ENCODE results near the gene NKX2-4. TPM values are rescaled to one million over a fixed set of nuclear protein-coding genes. Genes with fewer than 3 reads are reported as not detected.
A peak's percentile ranks its signal among the peaks of the same experiment; 100 is the strongest.

The NKX2-4 gene
- total RNA-seq, 2 experiments from 2014 or later = not detected

- peaks cover 22 to 83% of the 10 kb centered on the region in 2 experiments for H3K27me3 ChIP-seq (ENCODE audit: control insufficient read depth in 1 of 2, insufficient read depth in 2 of 2, low read length in 2 of 2)
- H3K36me3 Mint-ChIP-seq (ENCODE audit: low read depth) = peaks cover 5% of the 10 kb centered on the region
- H3K4me3 Mint-ChIP-seq = no peak overlapping the region
- CTCF ChIA-PET = no interaction called here
- ATAC-seq (ENCODE audit: poor library complexity) = no peak
- DNase-seq = no peak
- intact Hi-C loops (cut with DNase I, micrococcal nuclease) = loop anchor here (5.0 to 10.0 kb wide), 4 partner anchors 108 to 294 kb away; partner anchors contain the start of gene LINC00237 (in 2 of the 2)
- H3K27ac Mint-ChIP-seq = no peak overlapping the region
- H3K36me3 ChIP-seq (ENCODE audit: insufficient read depth, low read length) = no peaks in the 10 kb centered on the region
- peaks cover 6 to 17% of the 10 kb centered on the region in 2 experiments for H3K9me3 ChIP-seq (ENCODE audit: control insufficient read depth in 1 of 2, insufficient read depth in 1 of 2, low read length in 2 of 2)
- POLR2A ChIA-PET = no interaction called here
- peaks cover 11% of the 10 kb centered on the region for H3K4me1 ChIP-seq (ENCODE audit: insufficient read depth, low read length)
- H3K4me3 ChIP-seq (ENCODE audit: low read length) = no peak overlapping the region
- peaks cover 10% of the 10 kb centered on the region for H3K4me1 Mint-ChIP-seq (ENCODE audit: low read depth)
- H3K27me3 Mint-ChIP-seq = peaks cover 78% of the 10 kb centered on the region
- no peak overlapping the region for H3K27ac ChIP-seq (ENCODE audit: low read depth in 1 of 2, low read length in 2 of 2)
- H3K9me3 Mint-ChIP-seq = peaks cover 2% of the 10 kb centered on the region
- TF ChIP-seq, protein P1, sequence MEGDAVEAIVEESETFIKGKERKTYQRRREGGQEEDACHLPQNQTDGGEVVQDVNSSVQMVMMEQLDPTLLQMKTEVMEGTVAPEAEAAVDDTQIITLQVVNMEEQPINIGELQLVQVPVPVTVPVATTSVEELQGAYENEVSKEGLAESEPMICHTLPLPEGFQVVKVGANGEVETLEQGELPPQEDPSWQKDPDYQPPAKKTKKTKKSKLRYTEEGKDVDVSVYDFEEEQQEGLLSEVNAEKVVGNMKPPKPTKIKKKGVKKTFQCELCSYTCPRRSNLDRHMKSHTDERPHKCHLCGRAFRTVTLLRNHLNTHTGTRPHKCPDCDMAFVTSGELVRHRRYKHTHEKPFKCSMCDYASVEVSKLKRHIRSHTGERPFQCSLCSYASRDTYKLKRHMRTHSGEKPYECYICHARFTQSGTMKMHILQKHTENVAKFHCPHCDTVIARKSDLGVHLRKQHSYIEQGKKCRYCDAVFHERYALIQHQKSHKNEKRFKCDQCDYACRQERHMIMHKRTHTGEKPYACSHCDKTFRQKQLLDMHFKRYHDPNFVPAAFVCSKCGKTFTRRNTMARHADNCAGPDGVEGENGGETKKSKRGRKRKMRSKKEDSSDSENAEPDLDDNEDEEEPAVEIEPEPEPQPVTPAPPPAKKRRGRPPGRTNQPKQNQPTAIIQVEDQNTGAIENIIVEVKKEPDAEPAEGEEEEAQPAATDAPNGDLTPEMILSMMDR (IDR thresholded peaks at IDR 0.05) = no peak
Measured at GRCh38 chr20:21399005-21399475, 1.7 kb upstream of the NKX2-4 start.

- ChIA-PET CTCF (no interaction called here), POLR2A (no interaction called here)
- no peak overlapping the region for H3K4me3 ChIP-seq (ENCODE audit: low read length)
- no peak overlapping the region for H3K27ac Mint-ChIP-seq
- H3K9me3 ChIP-seq (ENCODE audit: control insufficient read depth in 1 of 2, insufficient read depth in 1 of 2, low read length in 2 of 2) = peaks cover 6 to 17% of the 10 kb centered on the region in 2 experiments
- no peaks in the 10 kb centered on the region for H3K36me3 ChIP-seq (ENCODE audit: insufficient read depth, low read length)
- no peak overlapping the region for H3K27ac ChIP-seq (ENCODE audit: low read depth in 1 of 2, low read length in 2 of 2)
- H3K4me1 ChIP-seq (ENCODE audit: insufficient read depth, low read length) = peaks cover 11% of the 10 kb centered on the region
- H3K4me3 Mint-ChIP-seq = peak overlapping the region; percentile 60
- H3K4me1 Mint-ChIP-seq (ENCODE audit: low read depth) = peaks cover 11% of the 10 kb centered on the region
- ATAC-seq (ENCODE audit: poor library complexity) = no peak
- TF ChIP-seq, protein P1 (IDR thresholded peaks at IDR 0.05) = no peak
- peaks cover 24 to 86% of the 10 kb centered on the region in 2 experiments for H3K27me3 ChIP-seq (ENCODE audit: control insufficient read depth in 1 of 2, insufficient read depth in 2 of 2, low read length in 2 of 2)
- H3K9me3 Mint-ChIP-seq = peaks cover 2% of the 10 kb centered on the region
- H3K36me3 Mint-ChIP-seq (ENCODE audit: low read depth) = peaks cover 5% of the 10 kb centered on the region
- intact Hi-C loops (cut with DNase I, micrococcal nuclease) = loop anchor here (5.0 to 10.0 kb wide), 4 partner anchors 109 to 294 kb away; partner anchors contain the start of gene LINC00237 (in 2 of the 2)
- no peak for DNase-seq
- H3K27me3 Mint-ChIP-seq = peaks cover 78% of the 10 kb centered on the region
Measured at GRCh38 chr20:21398109-21399004, 1.0 kb upstream of the NKX2-4 start.

DNA sequence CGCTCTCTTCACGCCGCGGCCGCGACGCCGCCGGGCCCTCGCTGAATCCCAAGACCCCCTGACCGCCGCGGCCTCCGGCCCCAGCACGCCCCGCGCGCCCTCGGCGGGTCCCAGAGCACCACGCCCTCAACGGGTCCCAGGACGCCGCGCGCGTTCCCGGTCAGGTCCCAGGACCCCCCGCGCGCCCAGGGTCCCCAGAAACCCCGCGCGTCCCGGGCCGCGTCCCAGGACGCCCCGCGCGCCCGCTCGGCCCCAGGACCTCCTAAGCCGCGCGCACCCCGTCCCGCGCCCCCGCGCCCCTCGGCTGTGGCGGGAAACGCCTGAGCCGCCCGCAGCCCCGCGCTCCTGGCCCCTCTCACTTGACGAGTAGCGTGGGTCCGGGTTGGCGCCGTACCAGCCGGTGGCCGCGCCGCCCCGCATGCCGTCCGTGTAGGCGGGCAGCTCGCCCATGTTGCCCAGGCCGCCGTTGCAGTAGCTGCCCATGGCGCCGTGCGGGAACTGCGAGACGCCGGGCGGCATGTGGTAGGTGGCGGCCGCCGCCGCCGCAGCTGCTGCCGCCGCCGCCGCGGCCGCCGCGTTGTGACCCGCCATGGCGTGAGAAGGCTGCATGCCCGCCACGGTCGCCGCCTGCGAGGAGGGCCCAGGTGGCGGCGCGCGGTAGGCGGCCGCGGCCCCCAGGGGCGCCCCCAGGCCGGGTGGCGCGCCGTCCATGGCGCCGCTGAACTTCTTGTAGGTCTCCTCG is 556 bp downstream of the NKX2-4 start:
- POLR2A ChIA-PET = interaction anchor here (0.6 to 1.7 kb wide), 3 partner anchors 94 to 272 kb away, joined by 3 to 5 read pairs (median 3); partner anchors contain the start of gene XRN2
- CTCF ChIA-PET = no interaction called here
- TF ChIP-seq, protein P1 (IDR thresholded peaks at IDR 0.05) = no peak
- no peak for ATAC-seq (ENCODE audit: poor library complexity)
- Histone ChIP-seq H3K36me3 (ENCODE audit: insufficient read depth, low read length) (no peaks in the 10 kb centered on the region), H3K4me3 (ENCODE audit: low read length) (no peak overlapping the region), H3K4me1 (ENCODE audit: insufficient read depth, low read length) (peaks cover 13% of the 10 kb centered on the region), H3K9me3 (ENCODE audit: control insufficient read depth in 1 of 2, insufficient read depth in 1 of 2, low read length in 2 of 2) (peaks cover 9 to 17% of the 10 kb centered on the region in 2 experiments), H3K27ac (ENCODE audit: low read depth in 1 of 2, low read length in 2 of 2) (no peak overlapping the region), H3K27me3 (ENCODE audit: control insufficient read depth in 1 of 2, insufficient read depth in 2 of 2, low read length in 2 of 2) (peaks cover 34 to 90% of the 10 kb centered on the region in 2 experiments)
- peaks cover 4% of the 10 kb centered on the region for H3K9me3 Mint-ChIP-seq
- intact Hi-C loops (cut with DNase I, micrococcal nuclease) = loop anchor here (5.0 to 10.0 kb wide), 4 partner anchors 111 to 292 kb away; partner anchors contain the start of gene LINC00237 (in 2 of the 2)
- H3K4me1 Mint-ChIP-seq (ENCODE audit: low read depth) = peaks cover 25% of the 10 kb centered on the region
- peak in 2 of 14 experiments; percentile 46 to 54 for DNase-seq
- H3K27ac Mint-ChIP-seq = no peak overlapping the region
- H3K36me3 Mint-ChIP-seq (ENCODE audit: low read depth) = peaks cover 8% of the 10 kb centered on the region
- no peak overlapping the region for H3K4me3 Mint-ChIP-seq
- H3K27me3 Mint-ChIP-seq = peaks cover 82% of the 10 kb centered on the region

All from CD4-positive, alpha-beta T cell (primary cell).